ENCODE measurements around the gene LRRC8A. TPM values are rescaled to one million over a fixed set of nuclear protein-coding genes. Genes with fewer than 3 reads are reported as not detected.

The LRRC8A gene
- total and polyA plus RNA-seq, 2 of the 13 experiments (the other 11 are each of a cell fraction or from before 2014, with no cell fraction given) = 16.1 to 40.6 TPM

- TF ChIP-seq, protein P1, sequence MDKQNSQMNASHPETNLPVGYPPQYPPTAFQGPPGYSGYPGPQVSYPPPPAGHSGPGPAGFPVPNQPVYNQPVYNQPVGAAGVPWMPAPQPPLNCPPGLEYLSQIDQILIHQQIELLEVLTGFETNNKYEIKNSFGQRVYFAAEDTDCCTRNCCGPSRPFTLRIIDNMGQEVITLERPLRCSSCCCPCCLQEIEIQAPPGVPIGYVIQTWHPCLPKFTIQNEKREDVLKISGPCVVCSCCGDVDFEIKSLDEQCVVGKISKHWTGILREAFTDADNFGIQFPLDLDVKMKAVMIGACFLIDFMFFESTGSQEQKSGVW (CRISPR knock-in tag; IDR thresholded peaks at IDR 0.05; ENCODE audit: borderline replicate concordance) = no peak
- TF ChIP-seq, protein P2, sequence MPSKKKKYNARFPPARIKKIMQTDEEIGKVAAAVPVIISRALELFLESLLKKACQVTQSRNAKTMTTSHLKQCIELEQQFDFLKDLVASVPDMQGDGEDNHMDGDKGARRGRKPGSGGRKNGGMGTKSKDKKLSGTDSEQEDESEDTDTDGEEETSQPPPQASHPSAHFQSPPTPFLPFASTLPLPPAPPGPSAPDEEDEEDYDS (CRISPR knock-in tag; IDR thresholded peaks at IDR 0.05) = no peak; the same call in 1 of the 2 replicates
- no peak for TF ChIP-seq FOXM1 (CRISPR knock-in tag; IDR thresholded peaks at IDR 0.05)
- no peak for TF ChIP-seq RFXAP (CRISPR knock-in tag; IDR thresholded peaks at IDR 0.05; ENCODE audit: borderline replicate concordance)
- no peak for TF ChIP-seq SOX13 (IDR thresholded peaks at IDR 0.05)
- TF ChIP-seq SOX13 (CRISPR knock-in tag; conservative IDR thresholded peaks at IDR 0.05 in 1 of 2, IDR thresholded peaks at IDR 0.05 in 1 of 2) = peak in 1 of 2 experiments; percentile 73; a peak in 2 of 4 replicates
- TF ChIP-seq ZNF121 (CRISPR knock-in tag; IDR thresholded peaks at IDR 0.05) = peak; percentile 23; the same call in 1 of the 2 replicates
- no peak for TF ChIP-seq ZNF703 (CRISPR knock-in tag; IDR thresholded peaks at IDR 0.05; ENCODE audit: borderline replicate concordance)
- TF ChIP-seq, protein P3, sequence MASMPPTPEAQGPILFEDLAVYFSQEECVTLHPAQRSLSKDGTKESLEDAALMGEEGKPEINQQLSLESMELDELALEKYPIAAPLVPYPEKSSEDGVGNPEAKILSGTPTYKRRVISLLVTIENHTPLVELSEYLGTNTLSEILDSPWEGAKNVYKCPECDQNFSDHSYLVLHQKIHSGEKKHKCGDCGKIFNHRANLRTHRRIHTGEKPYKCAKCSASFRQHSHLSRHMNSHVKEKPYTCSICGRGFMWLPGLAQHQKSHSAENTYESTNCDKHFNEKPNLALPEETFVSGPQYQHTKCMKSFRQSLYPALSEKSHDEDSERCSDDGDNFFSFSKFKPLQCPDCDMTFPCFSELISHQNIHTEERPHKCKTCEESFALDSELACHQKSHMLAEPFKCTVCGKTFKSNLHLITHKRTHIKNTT (CRISPR knock-in tag; IDR thresholded peaks at IDR 0.05) = no peak
- TF ChIP-seq ZNF614 (CRISPR knock-in tag; IDR thresholded peaks at IDR 0.05; ENCODE audit: borderline replicate concordance) = no peak
- TF ChIP-seq HIC2 (CRISPR knock-in tag; IDR thresholded peaks at IDR 0.05; ENCODE audit: low read depth) = peak; percentile 65; the same call in 1 of the 2 replicates
- no peak for TF ChIP-seq ZNF761 (CRISPR knock-in tag; conservative IDR thresholded peaks at IDR 0.05)
- TF ChIP-seq SOX5 (CRISPR knock-in tag; IDR thresholded peaks at IDR 0.05; ENCODE audit: borderline replicate concordance) = peak; percentile 72; the same call in 1 of the 2 replicates
- peak; percentile 19 for TF ChIP-seq ZNF781 (CRISPR knock-in tag; IDR thresholded peaks at IDR 0.05; ENCODE audit: borderline replicate concordance, not compliant biosample characterization)
- TF ChIP-seq FOXO1 (CRISPR knock-in tag; IDR thresholded peaks at IDR 0.05) = peak; percentile 23; the same call in 1 of the 2 replicates
- TF ChIP-seq KLF6 (CRISPR knock-in tag; IDR thresholded peaks at IDR 0.05) = no peak
- peak; percentile 31; the same call in 1 of the 2 replicates for TF ChIP-seq RCOR2 (CRISPR knock-in tag; IDR thresholded peaks at IDR 0.05)
- no peak for TF ChIP-seq GZF1 (CRISPR knock-in tag; IDR thresholded peaks at IDR 0.05)
- TF ChIP-seq PTBP1 (IDR thresholded peaks at IDR 0.05; ENCODE audit: low read depth, low read length, poor library complexity, severe bottlenecking) = no peak
- TF ChIP-seq ZNF557 (CRISPR knock-in tag; IDR thresholded peaks at IDR 0.05) = no peak
- TF ChIP-seq ZNF720 (CRISPR knock-in tag; IDR thresholded peaks at IDR 0.05) = no peak
- TF ChIP-seq, protein P4, sequence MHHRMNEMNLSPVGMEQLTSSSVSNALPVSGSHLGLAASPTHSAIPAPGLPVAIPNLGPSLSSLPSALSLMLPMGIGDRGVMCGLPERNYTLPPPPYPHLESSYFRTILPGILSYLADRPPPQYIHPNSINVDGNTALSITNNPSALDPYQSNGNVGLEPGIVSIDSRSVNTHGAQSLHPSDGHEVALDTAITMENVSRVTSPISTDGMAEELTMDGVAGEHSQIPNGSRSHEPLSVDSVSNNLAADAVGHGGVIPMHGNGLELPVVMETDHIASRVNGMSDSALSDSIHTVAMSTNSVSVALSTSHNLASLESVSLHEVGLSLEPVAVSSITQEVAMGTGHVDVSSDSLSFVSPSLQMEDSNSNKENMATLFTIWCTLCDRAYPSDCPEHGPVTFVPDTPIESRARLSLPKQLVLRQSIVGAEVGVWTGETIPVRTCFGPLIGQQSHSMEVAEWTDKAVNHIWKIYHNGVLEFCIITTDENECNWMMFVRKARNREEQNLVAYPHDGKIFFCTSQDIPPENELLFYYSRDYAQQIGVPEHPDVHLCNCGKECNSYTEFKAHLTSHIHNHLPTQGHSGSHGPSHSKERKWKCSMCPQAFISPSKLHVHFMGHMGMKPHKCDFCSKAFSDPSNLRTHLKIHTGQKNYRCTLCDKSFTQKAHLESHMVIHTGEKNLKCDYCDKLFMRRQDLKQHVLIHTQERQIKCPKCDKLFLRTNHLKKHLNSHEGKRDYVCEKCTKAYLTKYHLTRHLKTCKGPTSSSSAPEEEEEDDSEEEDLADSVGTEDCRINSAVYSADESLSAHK (CRISPR knock-in tag; IDR thresholded peaks at IDR 0.05; ENCODE audit: borderline replicate concordance) = no peak
- TF ChIP-seq SP1 (IDR thresholded peaks at IDR 0.05) = no peak
- no peak for TF ChIP-seq SP1 (CRISPR knock-in tag; IDR thresholded peaks at IDR 0.05)
Observed at GRCh38 chr9:128917151-128917849, 35.4 kb downstream of the LRRC8A start (continued).
